ENCODE measurements around the gene ADK.
"Not testable (repeated sequence)": the region's sequence is repeated elsewhere in the genome, so short reads cannot be mapped to it uniquely, and the experiment has no call there.

Gene ADK

GRCh38 chr10:74163319-74164068, 12.5 kb downstream of the ADK start:
- no peak for ATAC-seq
- Mint-ChIP-seq H3K4me1 (peaks cover 7% of the 10 kb centered on the region), H3K9me3 (no peaks in the 10 kb centered on the region), H3K27ac (peak overlapping the region; percentile 40), H3K36me3 (no peaks in the 10 kb centered on the region), H3K4me3 (no peak overlapping the region)
- no peak for DNase-seq (ENCODE audit: low spot score in 2 of 2)

GRCh38 chr10:74164716-74165529, 13.9 kb downstream of the ADK start:
- DNase-seq (ENCODE audit: low spot score in 2 of 2) (no peak), ATAC-seq (no peak)
- no peak overlapping the region for H3K27ac Mint-ChIP-seq
- H3K4me1 Mint-ChIP-seq = peaks cover 7% of the 10 kb centered on the region
- H3K4me3 Mint-ChIP-seq = no peak overlapping the region
- no peaks in the 10 kb centered on the region for H3K36me3 Mint-ChIP-seq
- no peaks in the 10 kb centered on the region for H3K9me3 Mint-ChIP-seq

GRCh38 chr10:74165530-74165901, 14.5 kb downstream of the ADK start:
- ATAC-seq = no peak
- Mint-ChIP-seq H3K4me3 (no peak overlapping the region), H3K4me1 (peaks cover 7% of the 10 kb centered on the region), H3K9me3 (no peaks in the 10 kb centered on the region), H3K27ac (no peak overlapping the region), H3K36me3 (no peaks in the 10 kb centered on the region)
- DNase-seq (ENCODE audit: low spot score in 2 of 2) = no peak

DNA sequence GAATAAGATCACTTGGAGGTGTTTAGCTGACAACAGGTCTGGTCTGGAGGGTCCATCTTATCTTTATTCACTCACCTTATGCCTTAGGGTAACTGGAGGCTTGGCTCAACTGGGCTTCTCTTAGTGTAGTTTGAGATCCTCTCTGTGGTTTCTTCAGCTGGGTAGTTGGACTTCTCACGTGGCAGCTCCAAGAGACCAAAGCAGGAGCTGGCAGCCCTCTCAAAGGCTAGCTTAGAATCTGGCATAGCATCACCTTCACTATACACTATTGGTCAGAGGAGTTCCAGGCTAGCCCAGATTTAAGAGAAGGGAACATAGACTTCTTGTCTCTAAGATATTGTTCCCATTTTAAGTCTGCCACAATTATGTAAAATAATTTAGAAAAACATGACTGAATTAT, 16.4 kb downstream of the ADK start:
- ATAC-seq = no peak
- Mint-ChIP-seq H3K4me1 (peaks cover 7% of the 10 kb centered on the region), H3K4me3 (no peak overlapping the region), H3K36me3 (no peaks in the 10 kb centered on the region), H3K27ac (no peak overlapping the region), H3K9me3 (no peaks in the 10 kb centered on the region)
- no peak for DNase-seq (ENCODE audit: low spot score in 2 of 2)

DNA sequence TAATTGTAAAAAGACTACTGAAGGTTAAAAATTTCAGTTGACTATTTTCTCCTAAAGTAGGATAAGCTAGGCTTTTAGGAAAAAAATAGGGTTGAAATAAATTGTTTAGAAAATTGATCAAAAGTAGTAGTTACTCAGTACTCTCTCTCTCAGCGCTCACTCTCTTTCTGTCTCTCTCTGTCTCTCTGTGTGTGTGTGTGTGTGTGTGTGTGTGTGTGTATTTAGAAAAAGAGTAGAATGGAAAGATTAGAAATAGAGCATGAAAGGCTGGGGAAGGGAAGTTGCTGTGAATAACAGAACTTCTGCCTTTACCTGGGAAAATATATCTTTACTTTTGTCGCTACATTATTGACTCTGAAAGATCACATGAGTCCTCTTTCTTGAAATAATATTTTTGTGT, 20.6 kb downstream of the ADK start:
- H3K4me1 Mint-ChIP-seq = peaks cover 7% of the 10 kb centered on the region
- H3K27ac Mint-ChIP-seq = no peak overlapping the region
- H3K4me3 Mint-ChIP-seq = no peak overlapping the region
- peaks cover 7% of the 10 kb centered on the region for H3K36me3 Mint-ChIP-seq
- no peak for DNase-seq (ENCODE audit: low spot score in 2 of 2)
- ATAC-seq = no peak
- H3K9me3 Mint-ChIP-seq = no peaks in the 10 kb centered on the region

- peaks cover 23% of the 10 kb centered on the region for H3K4me1 Mint-ChIP-seq
- H3K27ac Mint-ChIP-seq = no peak overlapping the region
- H3K4me3 Mint-ChIP-seq = no peak overlapping the region
- H3K9me3 Mint-ChIP-seq = no peaks in the 10 kb centered on the region
- DNase-seq (ENCODE audit: low spot score in 2 of 2) (no peak), ATAC-seq (no peak)
- peaks cover 11% of the 10 kb centered on the region for H3K36me3 Mint-ChIP-seq
Observed at GRCh38 chr10:74174521-74174920, 23.5 kb downstream of the ADK start.

GRCh38 chr10:74175510-74176379, 24.7 kb downstream of the ADK start:
- Mint-ChIP-seq H3K9me3 (no peaks in the 10 kb centered on the region), H3K27ac (peak overlapping the region; percentile 97), H3K4me1 (peaks cover 23% of the 10 kb centered on the region), H3K4me3 (peak overlapping the region; percentile 87), H3K36me3 (peaks cover 11% of the 10 kb centered on the region)
- ATAC-seq (no peak), DNase-seq (ENCODE audit: low spot score in 2 of 2) (no peak)

DNA sequence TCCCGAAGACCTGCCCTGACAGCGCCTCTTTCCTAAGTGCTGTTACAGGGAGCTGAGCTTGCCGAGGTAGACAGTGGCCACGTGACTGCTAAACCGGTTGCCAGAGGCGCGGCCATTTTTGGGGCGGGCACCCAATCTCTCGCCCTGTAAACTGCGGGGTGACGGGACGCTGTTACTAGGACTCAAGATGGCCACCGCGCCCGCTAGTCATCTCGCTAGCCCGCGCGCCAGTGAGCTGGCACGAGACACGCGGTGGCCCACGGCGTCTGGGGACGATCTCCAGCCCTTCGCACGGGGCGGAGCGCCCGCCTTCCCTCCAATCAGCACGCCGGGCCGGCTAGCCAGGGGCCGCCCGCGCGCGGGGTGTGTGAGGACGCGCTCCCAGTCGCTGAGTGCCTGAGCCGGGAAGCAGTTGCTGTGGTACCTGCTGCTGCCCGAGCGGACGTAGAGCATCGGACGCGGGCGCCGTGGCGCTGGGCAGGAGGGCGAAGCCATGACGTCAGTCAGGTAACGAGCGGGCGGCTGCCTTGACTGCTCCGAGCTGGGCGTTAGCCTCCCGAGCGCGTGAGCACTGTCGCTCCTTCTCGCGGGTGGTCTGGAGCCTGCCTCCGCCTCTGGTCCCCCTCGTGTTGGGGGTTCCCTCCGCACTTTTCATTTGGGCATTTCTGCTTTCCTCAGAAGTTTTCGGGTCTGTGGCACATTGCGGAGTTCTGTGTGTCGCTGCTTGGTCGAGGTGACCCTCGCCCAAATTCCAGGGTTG, 25.5 kb downstream of the ADK start:
- Mint-ChIP-seq H3K36me3 (peaks cover 11% of the 10 kb centered on the region), H3K27ac (peak overlapping the region; percentile 97), H3K4me3 (peak overlapping the region; percentile 87), H3K9me3 (no peaks in the 10 kb centered on the region), H3K4me1 (peaks cover 25% of the 10 kb centered on the region)
- ATAC-seq (peak; percentile 95), DNase-seq (ENCODE audit: low spot score in 2 of 2) (peak; percentile 89 to 97)

GRCh38 chr10:74177140-74177677, 26.2 kb downstream of the ADK start:
- H3K36me3 Mint-ChIP-seq = peaks cover 11% of the 10 kb centered on the region
- H3K27ac Mint-ChIP-seq = peak overlapping the region; percentile 97
- peaks cover 30% of the 10 kb centered on the region for H3K4me1 Mint-ChIP-seq
- DNase-seq (ENCODE audit: low spot score in 2 of 2) = no peak
- H3K9me3 Mint-ChIP-seq = no peaks in the 10 kb centered on the region
- peak overlapping the region; percentile 87 for H3K4me3 Mint-ChIP-seq
- peak; percentile 56 for ATAC-seq

DNA sequence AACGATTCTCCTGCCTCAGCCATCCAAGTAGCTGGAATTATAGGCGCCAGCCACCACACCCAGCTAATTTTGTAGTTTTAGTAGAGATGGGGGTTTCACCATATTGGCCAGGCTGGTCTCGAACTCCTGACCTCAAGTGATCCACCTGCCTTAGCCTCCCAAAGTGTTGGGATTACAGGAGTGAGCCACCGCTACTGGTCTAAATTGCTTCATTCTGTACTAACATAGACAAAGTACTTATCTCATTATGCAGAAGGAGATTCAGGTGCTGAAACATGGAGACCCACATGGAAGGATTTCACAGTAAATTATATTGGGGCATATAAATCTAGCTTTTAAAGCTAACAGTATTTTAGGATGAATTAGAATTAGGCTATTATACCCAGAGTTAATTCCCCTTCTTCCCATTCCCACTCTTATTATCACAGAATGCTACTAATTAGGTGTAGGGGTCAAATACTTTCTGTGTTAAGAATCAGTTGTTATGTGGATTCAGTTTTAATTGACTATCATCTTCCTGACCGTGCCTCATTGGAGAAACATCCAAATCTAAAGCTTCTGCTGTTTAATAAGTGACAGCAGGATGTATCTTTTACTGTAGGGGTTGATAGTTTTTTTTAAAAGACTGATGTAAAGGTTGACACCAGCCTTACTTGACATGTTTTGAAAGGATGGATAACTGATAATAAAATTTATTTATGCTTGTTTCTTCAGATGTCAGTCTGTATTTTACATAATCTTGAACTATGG, 27.2 kb downstream of the ADK start:
- ATAC-seq (no peak), DNase-seq (ENCODE audit: low spot score in 2 of 2) (no peak)
- H3K9me3 Mint-ChIP-seq = no peaks in the 10 kb centered on the region
- H3K36me3 Mint-ChIP-seq = peaks cover 11% of the 10 kb centered on the region
- H3K4me1 Mint-ChIP-seq = peaks cover 30% of the 10 kb centered on the region
- no peak overlapping the region for H3K27ac Mint-ChIP-seq
- H3K4me3 Mint-ChIP-seq = peak overlapping the region; percentile 87

DNA sequence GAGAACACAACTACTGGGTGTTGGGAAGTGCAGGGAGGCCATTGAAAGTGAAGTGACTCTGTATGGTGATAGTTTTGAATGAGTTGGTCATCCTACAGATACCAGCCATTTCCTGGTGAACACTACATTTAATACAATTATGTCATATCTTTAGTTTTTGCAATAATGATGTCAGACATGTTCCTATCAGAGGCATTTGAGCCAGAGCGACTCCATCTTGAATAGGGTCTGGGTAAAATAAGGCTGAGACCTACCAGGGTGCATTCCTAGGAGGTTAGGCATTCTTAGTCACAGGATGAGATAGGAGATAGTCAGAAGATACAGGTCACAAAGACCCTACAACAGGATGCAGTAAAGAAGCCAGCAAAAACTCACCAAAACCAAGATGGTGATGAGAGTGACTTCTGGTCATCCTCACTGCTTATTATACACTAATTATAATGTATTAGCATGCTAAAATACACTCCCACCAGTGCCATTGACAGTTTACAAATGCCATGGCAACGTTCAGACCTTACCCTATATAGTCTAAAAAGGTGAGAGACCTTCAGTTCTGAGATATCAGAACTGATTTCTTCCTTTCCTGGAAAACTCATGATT, 28.2 kb downstream of the ADK start:
- H3K9me3 Mint-ChIP-seq = no peaks in the 10 kb centered on the region
- peak overlapping the region; percentile 87 for H3K4me3 Mint-ChIP-seq
- H3K4me1 Mint-ChIP-seq = peaks cover 30% of the 10 kb centered on the region
- DNase-seq (ENCODE audit: low spot score in 2 of 2) (no peak), ATAC-seq (no peak)
- H3K27ac Mint-ChIP-seq = no peak overlapping the region
- peaks cover 11% of the 10 kb centered on the region for H3K36me3 Mint-ChIP-seq

GRCh38 chr10:74186678-74187077, 35.7 kb downstream of the ADK start:
- no peaks in the 10 kb centered on the region for H3K9me3 Mint-ChIP-seq
- H3K36me3 Mint-ChIP-seq = no peaks in the 10 kb centered on the region
- H3K4me1 Mint-ChIP-seq = peaks cover 42% of the 10 kb centered on the region
- no peak overlapping the region for H3K27ac Mint-ChIP-seq
- no peak overlapping the region for H3K4me3 Mint-ChIP-seq
- DNase-seq (ENCODE audit: low spot score in 2 of 2) = no peak
- ATAC-seq = no peak

DNA sequence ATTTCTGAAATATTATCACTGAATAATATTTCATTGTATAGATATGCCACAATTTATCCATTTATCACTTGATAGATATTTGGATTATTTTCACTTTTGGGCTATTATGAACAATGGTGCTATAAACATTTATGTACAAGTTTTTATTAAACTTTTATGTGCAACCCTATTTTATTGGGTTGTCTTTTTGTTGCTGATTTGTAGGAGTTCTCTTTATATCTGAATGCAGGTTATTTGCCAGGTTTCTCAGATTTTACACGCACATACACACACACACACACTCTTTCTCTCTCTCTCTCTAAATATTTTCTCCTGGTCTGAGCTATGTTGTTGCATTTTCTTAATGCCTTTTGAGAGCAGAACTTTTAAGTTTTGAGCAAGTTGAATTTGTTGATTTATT, 36.2 kb downstream of the ADK start:
- H3K9me3 Mint-ChIP-seq = no peaks in the 10 kb centered on the region
- ATAC-seq = no peak
- H3K4me1 Mint-ChIP-seq = peaks cover 38% of the 10 kb centered on the region
- no peak overlapping the region for H3K27ac Mint-ChIP-seq
- H3K4me3 Mint-ChIP-seq = no peak overlapping the region
- no peaks in the 10 kb centered on the region for H3K36me3 Mint-ChIP-seq
- DNase-seq (ENCODE audit: low spot score in 2 of 2) = no peak

GRCh38 chr10:74188617-74189016, 37.6 kb downstream of the ADK start:
- ATAC-seq; H3K9me3 Mint-ChIP-seq; H3K27ac Mint-ChIP-seq; DNase-seq (ENCODE audit: low spot score in 2 of 2); H3K4me3 Mint-ChIP-seq; H3K36me3 Mint-ChIP-seq: not testable (repeated sequence)
- peaks cover 42% of the 10 kb centered on the region for H3K4me1 Mint-ChIP-seq

All from stimulated activated effector memory CD8-positive, alpha-beta T cell treated with anti-CD3 and anti-CD28 coated beads, Interleukin-12 subunit alpha, Interleukin-12 subunit beta, amount 100 ng/mL, for 72 hours (primary cell).